ENCODE data around the gene HPD. TPM values are rescaled to one million over a fixed set of nuclear protein-coding genes. Genes with fewer than 3 reads are reported as not detected.
A peak's percentile ranks its signal among the peaks of the same experiment; 100 is the strongest.

HPD gene
- total RNA-seq, 1 experiment from 2014 or later: 0.51 TPM

GRCh38 chr12:121898287-121898686 is 39.6 kb upstream of the HPD start:
- Histone ChIP-seq H3K4me1 (ENCODE audit: control insufficient read depth, insufficient read depth, low read length) (peaks cover 9% of the 10 kb centered on the region), H3K27me3 (ENCODE audit: control insufficient read depth, insufficient read depth, low read length) (no peaks in the 10 kb centered on the region), H3K4me3 (ENCODE audit: low read depth in 2 of 2, low read length in 2 of 2) (no peak overlapping the region), H3K27ac (ENCODE audit: low read length) (no peak overlapping the region), H3K36me3 (ENCODE audit: control insufficient read depth, insufficient read depth, low read length) (peaks cover 2% of the 10 kb centered on the region; the same call in 1 of the 2 replicates), H3K9me3 (ENCODE audit: control insufficient read depth, insufficient read depth, low read depth, low read length) (no peaks in the 10 kb centered on the region)
- CTCF ChIA-PET: no interaction called here
- TF ChIP-seq REST (IDR thresholded peaks at IDR 0.05; ENCODE audit: insufficient read depth in 1 of 2, low read depth in 2 of 2, low read length in 1 of 2) (no peak), CTCF (IDR thresholded peaks at IDR 0.05) (no peak), SIN3A (IDR thresholded peaks at IDR 0.05; ENCODE audit: borderline replicate concordance, insufficient read depth, low read depth, low read length) (no peak), POLR2AphosphoS5 (IDR thresholded peaks at IDR 0.05; ENCODE audit: low read depth, low read length) (no peak), TCF7L2 (IDR thresholded peaks at IDR 0.05; ENCODE audit: low read depth, low read length) (no peak)
- DNase-seq (ENCODE audit: low read depth, low spot score) (no peak), ATAC-seq (no peak)
- no TSS peak for BruUV-seq (replicated peaks)
- POLR2A ChIA-PET: interaction anchor here (0.7 kb wide), 1 partner anchor 38 kb away, joined by 3 read pairs; no protein-coding TSS in a partner anchor
- intact Hi-C loops (cut with micrococcal nuclease; ENCODE audit: unreplicated experiment) (no loop called here), in situ Hi-C loops (cut with HindIII; ENCODE audit: low pct_unique_long_range_greater_than_20kb, low sequenced_read_pairs) (no loop called here)

- CTCF ChIA-PET: interaction anchor here (1.2 kb wide), 1 partner anchor 129 kb away, joined by 4 read pairs; no protein-coding TSS in a partner anchor
- no peak overlapping the region for H3K4me3 ChIP-seq (ENCODE audit: low read depth in 2 of 2, low read length in 2 of 2)
These were observed 36.0 kb upstream of the HPD start for GRCh38 chr12:121894633-121895032.

More at GRCh38 chr12:121894633-121895032, 36.0 kb upstream of the HPD start:
- peaks cover 2% of the 10 kb centered on the region; the same call in 1 of the 2 replicates for H3K36me3 ChIP-seq (ENCODE audit: control insufficient read depth, insufficient read depth, low read length)
- in situ Hi-C loops (cut with HindIII; ENCODE audit: low pct_unique_long_range_greater_than_20kb, low sequenced_read_pairs): no loop called here
- no peaks in the 10 kb centered on the region for H3K9me3 ChIP-seq (ENCODE audit: control insufficient read depth, insufficient read depth, low read depth, low read length)
- H3K27ac ChIP-seq (ENCODE audit: low read length): no peak overlapping the region
- no peaks in the 10 kb centered on the region for H3K27me3 ChIP-seq (ENCODE audit: control insufficient read depth, insufficient read depth, low read length)
- POLR2A ChIA-PET: no interaction called here
- peak; percentile 74 for ATAC-seq
- no TSS peak for BruUV-seq (replicated peaks)
- TF ChIP-seq REST (IDR thresholded peaks at IDR 0.05; ENCODE audit: insufficient read depth in 1 of 2, low read depth in 2 of 2, low read length in 1 of 2) (no peak), POLR2AphosphoS5 (IDR thresholded peaks at IDR 0.05; ENCODE audit: low read depth, low read length) (no peak), SIN3A (IDR thresholded peaks at IDR 0.05; ENCODE audit: borderline replicate concordance, insufficient read depth, low read depth, low read length) (no peak), CTCF (IDR thresholded peaks at IDR 0.05) (no peak; the same call in 1 of the 2 replicates), TCF7L2 (IDR thresholded peaks at IDR 0.05; ENCODE audit: low read depth, low read length) (no peak)
- DNase-seq (ENCODE audit: low read depth, low spot score): no peak
- H3K4me1 ChIP-seq (ENCODE audit: control insufficient read depth, insufficient read depth, low read length): peaks cover 15% of the 10 kb centered on the region
- intact Hi-C loops (cut with micrococcal nuclease; ENCODE audit: unreplicated experiment): no loop called here

All from Panc1 (cell line).